ENCODE data around the gene MINAR1. TPM values are rescaled to one million over a fixed set of nuclear protein-coding genes. Genes with fewer than 3 reads are reported as not detected.

The MINAR1 gene
- total RNA-seq, 5 donors from 2014 or later (not counting 1 experiment from before 2014, with no cell fraction given), result 0.30 to 0.47 (median 0.42) TPM

DNA sequence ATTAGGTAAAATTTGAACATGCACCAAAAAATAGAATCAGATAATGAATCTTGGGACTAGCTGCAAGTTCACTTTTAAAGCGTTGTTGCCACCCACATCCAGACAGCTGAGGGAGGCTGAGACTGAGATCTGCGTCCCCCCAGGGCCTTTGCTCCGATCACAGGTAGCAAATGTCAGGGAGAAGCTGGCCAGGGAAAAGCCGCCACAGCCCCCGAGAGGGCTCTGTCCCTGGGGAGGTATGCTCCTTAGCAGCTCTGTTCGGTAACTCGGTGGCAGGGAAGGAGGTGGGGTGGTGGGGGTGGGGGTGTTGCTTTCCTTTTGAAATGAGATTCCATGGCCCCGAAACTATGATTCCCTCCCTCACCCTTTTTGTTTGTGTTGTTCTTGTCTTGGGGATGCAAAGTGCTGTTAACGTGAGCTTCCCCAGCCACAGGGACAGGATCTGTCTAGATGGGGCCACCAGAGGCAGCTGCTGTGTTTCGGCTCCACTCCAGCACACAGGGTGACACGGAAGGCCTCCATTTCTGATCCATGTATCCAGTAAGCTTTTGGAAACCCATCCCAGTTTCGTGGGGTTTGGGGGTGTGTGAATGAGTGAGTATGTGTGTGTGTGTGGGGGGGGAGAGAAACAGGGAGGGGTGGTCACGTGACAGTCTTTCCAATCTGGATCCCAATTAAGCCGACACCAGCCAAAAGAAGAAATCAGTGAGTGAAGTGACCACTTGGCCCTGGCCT lies 1.1 kb upstream of the MINAR1 start:
- DNase-seq, result no peak
- peaks cover 0 to 11% of the 10 kb centered on the region in 2 experiments for H3K4me1 ChIP-seq (ENCODE audit: control insufficient read depth in 1 of 2, extremely low read depth in 1 of 2, insufficient read depth in 2 of 2, low read length in 2 of 2)
- peak overlapping the region in 1 of 2 donors; percentile 23 for H3K4me3 ChIP-seq (ENCODE audit: control insufficient read depth in 1 of 2, extremely low read depth in 1 of 2, low read length in 1 of 2)
- ChIA-PET POLR2A (no interaction called here), CTCF (interaction anchor here in 1 of 2 donors (0.7 kb wide), 1 partner anchor 300 kb away, joined by 4 read pairs; no protein-coding TSS in a partner anchor)
- H3K36me3 ChIP-seq (ENCODE audit: control insufficient read depth in 2 of 2, extremely low read depth in 1 of 2, insufficient read depth in 1 of 2, low read length in 1 of 2), result no peaks in the 10 kb centered on the region
- no peak overlapping the region for H3K27ac Mint-ChIP-seq
- peaks cover 27 to 40% of the 10 kb centered on the region in 2 experiments for H3K27me3 ChIP-seq (replicated peaks in 1 of 2; ENCODE audit: control insufficient read depth in 2 of 2, extremely low read depth in 1 of 2, insufficient read depth in 2 of 2, low read length in 1 of 2)
- ATAC-seq (replicated peaks in 1 of 4), result no peak
- H3K36me3 Mint-ChIP-seq, result no peaks in the 10 kb centered on the region
- H3K4me3 Mint-ChIP-seq, result peak overlapping the region in 1 of 3 donors; percentile 38
- H3K9me3 ChIP-seq, result no peaks in the 10 kb centered on the region
- 0% methylated on average over 2 of the region's 14 CpGs for WGBS (ENCODE audit: insufficient coverage)
- peaks cover 5 to 10% (median 8%) of the 10 kb centered on the region in 3 donors for H3K4me1 Mint-ChIP-seq
- H3K27ac ChIP-seq (ENCODE audit: low read length), result no peak overlapping the region
- H3K9me3 Mint-ChIP-seq, result no peaks in the 10 kb centered on the region
- peaks cover 62 to 66% of the 10 kb centered on the region in 2 donors for H3K27me3 Mint-ChIP-seq

DNA sequence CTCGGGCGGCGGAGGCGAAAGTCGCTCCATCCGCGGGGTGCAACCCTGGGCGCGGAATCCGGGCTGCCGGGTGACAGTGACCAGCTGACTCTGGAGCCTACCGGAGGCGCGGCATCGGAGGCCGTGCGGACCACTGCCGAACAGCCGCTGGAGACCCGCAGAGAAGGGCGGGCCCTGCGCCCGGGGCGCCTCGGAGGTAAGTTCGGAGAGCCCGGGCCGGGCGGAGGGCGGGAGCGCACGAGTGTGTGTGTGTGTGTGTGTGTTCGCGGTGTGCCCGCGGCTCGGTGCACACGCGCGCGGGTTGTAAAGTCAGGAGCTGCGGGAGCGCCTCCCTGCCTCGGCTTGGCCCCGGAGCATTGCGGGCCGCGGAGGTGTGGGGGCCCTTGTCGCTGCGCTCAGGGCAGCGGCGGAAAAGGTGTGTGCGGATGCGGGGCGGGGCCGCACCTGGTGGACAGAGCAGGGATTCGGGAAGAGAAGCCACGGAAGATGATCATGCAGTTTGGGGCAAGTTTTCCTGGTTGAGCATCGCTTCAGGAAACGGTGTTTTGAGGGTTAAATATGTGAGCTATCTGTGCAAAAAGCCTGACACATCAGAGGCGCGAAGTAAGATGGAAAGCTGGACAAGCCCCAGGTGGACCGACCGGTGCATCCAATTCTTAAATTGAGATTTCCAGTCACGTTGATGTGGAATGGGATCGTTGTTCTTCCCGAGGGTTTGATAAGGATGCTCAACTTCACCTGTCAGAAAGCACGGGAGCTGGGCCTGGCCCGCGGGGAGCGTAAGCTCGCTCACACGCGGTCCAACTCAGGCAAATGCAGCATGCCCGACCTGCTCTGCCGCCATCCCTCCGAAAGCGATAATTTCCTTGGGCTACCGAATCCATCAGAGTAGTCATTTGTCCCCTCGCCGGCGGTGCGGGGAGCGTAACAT lies 474 bp downstream of the MINAR1 start:
- Mint-ChIP-seq H3K4me1 (peaks cover 5 to 10% (median 8%) of the 10 kb centered on the region in 3 donors), H3K27ac (no peak overlapping the region), H3K4me3 (no peak overlapping the region), H3K27me3 (peaks cover 52 to 62% of the 10 kb centered on the region in 2 donors), H3K9me3 (no peaks in the 10 kb centered on the region), H3K36me3 (no peaks in the 10 kb centered on the region)
- H3K36me3 ChIP-seq (ENCODE audit: control insufficient read depth in 2 of 2, extremely low read depth in 1 of 2, insufficient read depth in 1 of 2, low read length in 1 of 2), result no peaks in the 10 kb centered on the region
- no peak overlapping the region for H3K27ac ChIP-seq (ENCODE audit: low read length)
- CTCF ChIA-PET, result interaction anchor here in 1 of 2 donors (0.6 kb wide), 1 partner anchor 1834 kb away, joined by 3 read pairs; no protein-coding TSS in a partner anchor
- no peak for DNase-seq
- POLR2A ChIA-PET, result no interaction called here
- 9% methylated on average over 79 of the region's 84 CpGs for WGBS (ENCODE audit: insufficient coverage)
- H3K27me3 ChIP-seq (replicated peaks in 1 of 2; ENCODE audit: control insufficient read depth in 2 of 2, extremely low read depth in 1 of 2, insufficient read depth in 2 of 2, low read length in 1 of 2), result peaks cover 29 to 35% of the 10 kb centered on the region in 2 experiments
- peaks cover 0 to 11% of the 10 kb centered on the region in 2 experiments for H3K4me1 ChIP-seq (ENCODE audit: control insufficient read depth in 1 of 2, extremely low read depth in 1 of 2, insufficient read depth in 2 of 2, low read length in 2 of 2)
- H3K9me3 ChIP-seq, result no peaks in the 10 kb centered on the region
- H3K4me3 ChIP-seq (ENCODE audit: control insufficient read depth in 1 of 2, extremely low read depth in 1 of 2, low read length in 1 of 2), result no peak overlapping the region
- ATAC-seq (replicated peaks in 1 of 4), result no peak

DNA sequence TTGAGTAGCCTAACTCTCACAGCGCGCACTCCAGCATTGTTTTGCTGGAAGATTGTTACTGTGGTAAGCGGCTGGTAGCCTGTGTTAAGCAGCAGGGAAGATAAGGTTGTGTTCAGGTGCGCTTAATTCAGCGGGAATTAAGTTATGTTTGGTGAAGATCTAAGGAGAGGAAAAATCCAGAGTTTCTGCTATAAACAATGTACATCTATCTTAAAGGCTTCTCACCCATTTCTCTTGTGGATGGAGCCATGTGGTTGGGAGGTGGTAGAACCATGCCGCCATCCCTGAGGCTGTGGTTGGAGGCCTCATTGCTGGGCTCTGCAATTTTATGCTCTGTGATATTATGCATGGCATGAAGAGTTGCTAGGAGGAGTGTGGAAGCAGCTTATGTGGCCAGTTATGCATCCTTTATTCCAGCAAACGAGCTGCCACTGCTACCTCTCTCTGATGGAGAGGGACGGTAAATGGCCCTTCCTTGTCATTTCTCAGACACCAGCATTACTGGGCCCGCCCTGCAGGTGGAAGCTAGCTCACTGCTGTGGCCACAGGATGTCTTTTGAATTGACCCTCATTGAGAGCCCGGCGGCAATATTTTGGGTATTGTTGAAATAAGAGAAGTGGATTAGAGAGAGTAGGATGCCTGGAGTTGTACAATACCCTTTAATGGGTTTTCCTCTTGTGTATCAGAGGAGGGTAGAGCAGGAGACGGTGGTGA lies 1.3 kb downstream of the MINAR1 start:
- peaks cover 0 to 11% of the 10 kb centered on the region in 2 experiments for H3K4me1 ChIP-seq (ENCODE audit: control insufficient read depth in 1 of 2, extremely low read depth in 1 of 2, insufficient read depth in 2 of 2, low read length in 2 of 2)
- H3K27me3 ChIP-seq (replicated peaks in 1 of 2; ENCODE audit: control insufficient read depth in 2 of 2, extremely low read depth in 1 of 2, insufficient read depth in 2 of 2, low read length in 1 of 2), result peaks cover 25 to 32% of the 10 kb centered on the region in 2 experiments
- no peaks in the 10 kb centered on the region for H3K36me3 Mint-ChIP-seq
- H3K4me3 ChIP-seq (ENCODE audit: control insufficient read depth in 1 of 2, extremely low read depth in 1 of 2, low read length in 1 of 2), result no peak overlapping the region
- no peaks in the 10 kb centered on the region for H3K9me3 Mint-ChIP-seq
- ATAC-seq (replicated peaks in 1 of 4) (no peak), DNase-seq (no peak)
- peaks cover 5 to 10% (median 8%) of the 10 kb centered on the region in 3 donors for H3K4me1 Mint-ChIP-seq
- no peak overlapping the region for H3K27ac ChIP-seq (ENCODE audit: low read length)
- no peaks in the 10 kb centered on the region for H3K9me3 ChIP-seq
- no peak overlapping the region for H3K27ac Mint-ChIP-seq
- H3K36me3 ChIP-seq (ENCODE audit: control insufficient read depth in 2 of 2, extremely low read depth in 1 of 2, insufficient read depth in 1 of 2, low read length in 1 of 2), result no peaks in the 10 kb centered on the region
- ChIA-PET POLR2A (no interaction called here), CTCF (no interaction called here)
- H3K27me3 Mint-ChIP-seq, result peaks cover 47 to 58% of the 10 kb centered on the region in 2 donors
- WGBS (ENCODE audit: insufficient coverage), result 69% methylated on average over 5 of the region's 12 CpGs
- no peak overlapping the region for H3K4me3 Mint-ChIP-seq

DNA sequence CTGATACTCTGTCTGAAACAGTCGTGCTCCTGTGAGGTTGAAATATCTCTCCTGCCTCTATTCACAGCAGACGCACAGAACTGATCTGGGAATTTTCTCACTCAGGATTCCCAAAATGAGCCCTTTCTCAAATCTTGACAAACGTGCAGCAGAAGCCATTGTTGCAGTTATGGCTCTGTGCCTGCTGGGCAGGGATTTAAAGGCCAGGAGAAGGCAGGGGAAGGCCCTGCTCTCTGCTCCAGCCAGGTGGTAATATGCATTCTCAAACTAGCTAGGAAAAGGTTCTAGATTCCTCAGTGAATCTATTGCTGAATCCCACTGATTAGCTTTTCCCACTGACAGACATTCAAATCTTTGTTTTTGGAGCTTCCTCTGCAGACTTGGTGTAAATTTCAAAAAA lies 2.2 kb downstream of the MINAR1 start:
- 50% methylated on average over 2 of the region's 3 CpGs for WGBS (ENCODE audit: insufficient coverage)
- peaks cover 39 to 50% of the 10 kb centered on the region in 2 donors for H3K27me3 Mint-ChIP-seq

DNA sequence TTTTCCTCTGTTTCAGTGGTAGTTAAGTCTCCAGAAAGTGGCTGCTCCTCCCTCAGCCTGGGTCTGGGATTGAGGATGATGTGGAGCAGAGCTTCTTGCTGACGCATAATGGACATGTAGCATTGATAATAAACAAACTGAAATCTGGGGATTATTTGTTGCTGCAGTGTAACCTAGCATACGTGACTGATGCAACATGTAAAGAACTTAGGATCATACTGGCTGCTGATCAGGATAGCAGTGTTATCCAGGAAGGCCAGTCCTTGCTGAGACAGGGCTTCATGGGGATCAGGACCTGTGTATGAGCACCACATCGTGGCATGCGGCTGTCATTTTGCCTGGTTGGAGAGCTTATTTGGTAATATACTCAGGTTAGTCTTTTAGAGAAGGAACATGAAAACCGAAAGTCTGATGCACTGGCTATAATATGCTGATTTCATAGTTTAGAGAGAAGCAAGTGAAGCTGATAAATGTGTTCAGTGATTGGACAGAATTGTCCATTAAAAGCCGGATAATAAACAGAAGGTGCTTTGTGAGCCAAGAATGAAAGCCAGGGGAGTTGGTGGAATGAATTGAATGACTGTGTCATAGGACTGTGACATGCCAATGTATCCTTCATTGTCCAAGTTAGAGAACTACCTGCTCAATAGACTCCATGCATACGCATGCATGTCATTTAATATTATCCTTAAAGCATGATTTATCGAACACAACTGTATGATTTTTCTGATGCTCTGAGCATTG lies 4.1 kb downstream of the MINAR1 start:
- H3K36me3 Mint-ChIP-seq, result no peaks in the 10 kb centered on the region
- WGBS (ENCODE audit: insufficient coverage), result 68% methylated on average over 8 of the region's 8 CpGs
- no peaks in the 10 kb centered on the region for H3K9me3 Mint-ChIP-seq
- H3K27me3 ChIP-seq (replicated peaks in 1 of 2; ENCODE audit: control insufficient read depth in 2 of 2, extremely low read depth in 1 of 2, insufficient read depth in 2 of 2, low read length in 1 of 2), result peaks cover 18 to 22% of the 10 kb centered on the region in 2 experiments
- H3K4me1 ChIP-seq (ENCODE audit: control insufficient read depth in 1 of 2, extremely low read depth in 1 of 2, insufficient read depth in 2 of 2, low read length in 2 of 2), result peaks cover 0 to 7% of the 10 kb centered on the region in 2 experiments
- no peak overlapping the region for H3K27ac Mint-ChIP-seq
- H3K4me3 Mint-ChIP-seq, result no peak overlapping the region
- no peak overlapping the region for H3K4me3 ChIP-seq (ENCODE audit: control insufficient read depth in 1 of 2, extremely low read depth in 1 of 2, low read length in 1 of 2)
- ChIA-PET CTCF (no interaction called here), POLR2A (interaction anchor here in 1 of 2 donors (0.7 kb wide), 1 partner anchor 28 kb away, joined by 3 read pairs; no protein-coding TSS in a partner anchor)
- DNase-seq (no peak), ATAC-seq (replicated peaks in 1 of 4) (no peak)
- H3K4me1 Mint-ChIP-seq, result peaks cover 2 to 8% (median 5%) of the 10 kb centered on the region in 3 donors
- H3K36me3 ChIP-seq (ENCODE audit: control insufficient read depth in 2 of 2, extremely low read depth in 1 of 2, insufficient read depth in 1 of 2, low read length in 1 of 2), result no peaks in the 10 kb centered on the region
- no peaks in the 10 kb centered on the region for H3K9me3 ChIP-seq
- H3K27me3 Mint-ChIP-seq, result peaks cover 26 to 31% of the 10 kb centered on the region in 2 donors
- H3K27ac ChIP-seq (ENCODE audit: low read length), result no peak overlapping the region

More for the DNA sequence above, 2.2 kb downstream of the MINAR1 start:
- ATAC-seq (replicated peaks in 1 of 4), result no peak
- Mint-ChIP-seq H3K4me3 (no peak overlapping the region), H3K9me3 (no peaks in the 10 kb centered on the region), H3K4me1 (peaks cover 5 to 10% (median 8%) of the 10 kb centered on the region in 3 donors), H3K27ac (no peak overlapping the region), H3K36me3 (no peaks in the 10 kb centered on the region)
- no peaks in the 10 kb centered on the region for H3K36me3 ChIP-seq (ENCODE audit: control insufficient read depth in 2 of 2, extremely low read depth in 1 of 2, insufficient read depth in 1 of 2, low read length in 1 of 2)
- H3K27me3 ChIP-seq (replicated peaks in 1 of 2; ENCODE audit: control insufficient read depth in 2 of 2, extremely low read depth in 1 of 2, insufficient read depth in 2 of 2, low read length in 1 of 2), result peaks cover 25 to 32% of the 10 kb centered on the region in 2 experiments
- H3K27ac ChIP-seq (ENCODE audit: low read length), result no peak overlapping the region
- H3K9me3 ChIP-seq, result no peaks in the 10 kb centered on the region
- CTCF ChIA-PET, result no interaction called here
- POLR2A ChIA-PET, result no interaction called here
- DNase-seq, result no peak
- no peak overlapping the region for H3K4me3 ChIP-seq (ENCODE audit: control insufficient read depth in 1 of 2, extremely low read depth in 1 of 2, low read length in 1 of 2)
- H3K4me1 ChIP-seq (ENCODE audit: control insufficient read depth in 1 of 2, extremely low read depth in 1 of 2, insufficient read depth in 2 of 2, low read length in 2 of 2), result peaks cover 0 to 11% of the 10 kb centered on the region in 2 experiments

Data from T-cell (primary cell).